RCC 7860 (cell line): ENCODE measurements around the gene RBMXL2.

ENCODE experiments used
- DNase-seq: peaks from one replicate; pipeline ENCODE4 v3.0.0-alpha.2; 2015; ENCODE audit warnings: low spot score
- FAIRE-seq: peaks from 2 replicates; lab custom pipeline; 2012; peaks lifted over from hg19 to GRCh38; lab: Jason Lieb, UNC

The RBMXL2 gene

DNA sequence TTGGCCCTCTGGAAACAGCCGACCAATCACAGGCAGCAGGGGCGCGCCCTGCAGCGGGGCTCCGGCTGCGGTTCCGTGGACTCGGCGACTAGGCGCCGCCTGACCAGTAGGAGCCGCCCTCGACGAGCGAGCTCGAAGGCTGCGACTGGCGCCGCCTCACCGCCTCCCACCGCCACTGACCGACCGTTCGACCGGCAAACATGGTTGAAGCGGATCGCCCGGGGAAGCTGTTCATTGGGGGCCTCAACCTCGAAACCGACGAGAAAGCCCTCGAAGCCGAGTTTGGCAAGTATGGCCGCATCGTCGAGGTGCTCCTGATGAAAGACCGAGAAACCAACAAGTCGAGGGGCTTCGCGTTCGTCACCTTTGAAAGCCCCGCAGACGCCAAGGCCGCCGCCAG lies at the start of gene RBMXL2:
TSS of gene RBMXL2 (plus strand) at position 78 of the 400 bp plus-strand sequence. CDS start at position 201, 123 bp downstream.
- no peak for FAIRE-seq
- no peak for DNase-seq

DNA sequence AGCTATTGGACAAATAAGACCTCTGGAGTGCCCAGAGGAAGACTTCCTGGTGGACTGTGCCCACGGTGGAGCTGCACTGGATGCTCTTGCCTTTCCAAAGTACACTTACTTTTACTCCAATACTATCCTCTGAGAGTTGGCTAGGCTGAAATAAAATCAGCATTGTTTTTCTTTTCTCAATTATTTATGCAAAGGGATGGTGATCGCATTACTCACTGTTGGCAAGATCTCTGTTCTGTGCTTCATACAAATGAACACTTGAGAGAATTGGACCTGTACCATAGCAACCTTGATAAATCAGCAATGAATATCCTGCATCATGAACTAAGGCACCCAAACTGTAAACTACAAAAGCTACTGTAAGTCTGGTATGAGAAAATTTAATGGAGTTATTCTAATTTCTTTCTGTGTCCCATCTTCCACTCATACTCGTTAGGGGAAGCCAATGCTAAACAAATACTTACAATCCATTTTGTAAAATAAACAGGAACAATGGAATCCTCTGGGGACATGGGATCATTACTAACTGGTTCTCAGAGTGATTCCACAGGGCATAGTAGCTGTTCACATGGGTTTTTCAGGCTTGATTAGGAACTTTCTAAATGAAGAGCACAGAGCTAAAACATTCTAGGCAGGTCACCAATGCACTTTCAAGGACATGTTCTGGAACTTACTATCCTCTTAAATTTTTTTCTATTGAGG lies 42.2 kb upstream of the RBMXL2 start:
- FAIRE-seq (no peak), DNase-seq (no peak)

DNA sequence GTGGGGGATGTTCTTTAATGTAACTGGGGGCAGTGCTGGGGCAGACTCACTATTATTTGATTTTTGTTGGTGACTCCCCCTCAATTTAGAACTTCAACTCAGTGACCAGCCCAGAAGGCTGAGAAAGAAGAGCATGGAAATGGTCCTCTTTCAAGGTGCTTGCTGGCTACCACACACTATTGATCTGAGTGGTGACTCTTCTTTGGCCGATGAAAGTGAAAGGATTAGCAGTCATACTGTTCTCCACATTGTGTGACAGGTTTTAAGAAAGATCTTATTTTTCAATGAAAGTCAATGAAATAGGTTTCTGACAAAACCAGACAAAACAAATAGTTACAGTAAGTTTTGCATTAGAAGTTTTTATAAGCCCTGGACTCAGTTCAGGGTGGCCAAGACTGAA lies 38.6 kb upstream of the RBMXL2 start:
- DNase-seq (no peak), FAIRE-seq (no peak)

DNA sequence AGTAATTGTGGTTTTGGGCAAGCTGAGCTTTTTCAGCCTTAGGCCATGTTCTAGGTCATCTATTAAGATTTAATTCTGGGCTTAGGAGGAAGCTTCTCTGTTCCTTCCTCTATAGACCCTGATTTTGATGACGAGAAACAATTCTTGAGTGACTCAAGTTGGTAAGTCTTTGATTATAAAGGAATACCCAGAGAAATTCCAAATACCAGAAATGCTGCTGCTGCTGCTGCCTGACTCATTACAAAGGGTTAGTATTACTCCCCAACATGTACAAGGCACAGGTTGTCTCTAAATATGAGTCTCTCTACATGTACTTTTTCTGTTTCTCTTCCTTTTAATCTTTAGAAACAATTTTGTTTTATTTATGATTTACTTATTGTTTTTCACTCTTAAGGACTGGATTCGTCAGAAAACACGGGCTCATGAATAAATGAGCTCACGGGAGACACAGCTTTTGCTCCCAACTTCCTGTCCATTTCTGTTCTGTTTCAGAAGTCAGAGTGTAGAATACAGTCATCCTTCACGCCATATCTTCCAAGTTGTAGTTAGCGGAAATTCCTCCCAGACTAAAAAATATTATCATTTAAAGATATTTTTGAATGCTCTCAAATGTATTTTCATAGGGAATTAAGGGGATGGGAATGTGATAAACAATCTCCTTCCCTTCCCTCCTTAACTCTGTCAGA lies 31.8 kb upstream of the RBMXL2 start:
- DNase-seq (no peak), FAIRE-seq (no peak)

DNA sequence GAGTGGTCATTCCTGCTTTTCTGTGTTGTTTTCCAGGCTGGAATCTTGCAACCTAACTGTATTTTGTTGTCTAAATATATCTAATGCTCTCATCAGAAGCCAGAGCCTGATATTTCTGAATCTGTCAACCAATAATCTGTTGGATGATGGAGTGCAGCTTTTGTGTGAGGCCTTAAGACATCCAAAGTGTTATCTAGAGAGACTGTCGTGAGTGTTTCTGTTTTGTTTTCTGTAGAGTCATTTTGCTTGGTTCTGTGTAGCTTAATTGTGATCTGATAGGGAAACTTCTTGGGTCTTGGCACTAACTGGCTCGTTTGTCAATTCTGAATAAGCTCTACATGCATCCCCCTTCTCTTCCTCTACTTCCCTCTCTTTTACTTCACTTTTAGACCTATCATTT lies 31.2 kb upstream of the RBMXL2 start:
- FAIRE-seq (no peak), DNase-seq (no peak)

DNA sequence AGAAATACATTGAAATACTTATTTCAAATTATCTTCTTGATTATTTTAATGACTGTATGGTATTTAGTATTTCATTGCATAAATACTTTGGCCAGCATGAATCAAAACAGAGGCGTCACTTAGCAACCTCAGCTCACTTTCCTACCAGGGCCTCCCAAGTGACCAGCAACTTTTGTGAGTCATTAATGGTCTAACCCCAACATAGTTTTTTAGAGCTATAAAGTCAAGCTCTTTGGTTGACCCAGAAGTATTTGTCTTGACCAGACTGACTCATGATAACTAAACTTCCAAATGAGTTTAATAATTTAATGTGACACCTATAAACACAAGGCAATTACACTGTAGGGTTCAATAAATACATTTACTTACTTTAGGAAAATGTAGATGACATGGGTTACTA lies 27.9 kb upstream of the RBMXL2 start:
- FAIRE-seq (no peak), DNase-seq (no peak)

DNA sequence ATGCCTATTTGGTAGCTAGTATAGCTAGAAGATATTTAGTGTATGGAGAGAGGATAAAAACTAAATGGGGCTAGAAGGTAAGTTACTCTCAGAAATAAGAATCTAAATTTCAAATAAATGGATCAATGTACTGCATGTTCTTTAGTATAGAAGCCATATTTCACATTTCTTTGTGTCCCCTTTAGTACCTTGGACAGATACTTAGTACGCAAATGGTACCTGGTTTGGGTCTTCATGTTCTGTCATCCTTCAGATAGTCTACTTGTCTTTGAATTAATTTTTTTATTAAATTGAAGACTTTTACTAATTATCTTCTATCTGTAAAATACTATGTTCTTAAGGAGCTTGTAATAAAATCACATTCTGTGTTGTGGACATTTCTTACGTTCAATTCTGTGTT lies 26.3 kb upstream of the RBMXL2 start:
- DNase-seq (no peak), FAIRE-seq (no peak)

DNA sequence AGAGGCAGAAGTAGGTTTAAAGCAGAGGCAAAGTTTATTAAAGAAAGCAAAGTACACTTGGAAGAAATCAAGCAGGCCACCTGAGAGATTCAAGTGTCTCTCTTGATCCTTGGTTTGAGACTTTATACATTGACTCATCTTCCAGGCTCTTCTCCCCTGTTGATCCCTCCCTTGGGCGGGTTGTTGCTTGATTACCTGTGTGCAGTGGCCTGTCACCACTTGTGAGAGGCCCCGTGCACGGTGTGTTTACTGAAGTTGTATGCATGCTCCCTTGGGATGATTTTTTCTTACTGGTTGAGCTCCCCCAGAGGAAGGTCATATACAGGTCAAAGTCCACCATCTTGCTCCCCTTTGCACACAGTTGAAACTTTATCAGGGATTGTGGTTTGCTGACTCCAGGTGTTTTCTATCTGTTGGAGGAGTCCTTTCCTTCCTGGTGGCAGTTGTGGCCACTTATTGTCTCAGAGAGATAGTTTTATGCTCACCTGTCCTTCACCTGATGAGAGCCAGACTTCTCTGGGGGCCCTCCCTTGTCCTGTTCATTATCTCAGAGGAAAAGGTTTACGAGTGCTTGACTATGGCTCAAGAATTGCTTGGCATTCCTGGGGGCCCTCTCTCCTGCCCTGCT lies 16.3 kb upstream of the RBMXL2 start:
- FAIRE-seq = no peak
- DNase-seq = no peak

DNA sequence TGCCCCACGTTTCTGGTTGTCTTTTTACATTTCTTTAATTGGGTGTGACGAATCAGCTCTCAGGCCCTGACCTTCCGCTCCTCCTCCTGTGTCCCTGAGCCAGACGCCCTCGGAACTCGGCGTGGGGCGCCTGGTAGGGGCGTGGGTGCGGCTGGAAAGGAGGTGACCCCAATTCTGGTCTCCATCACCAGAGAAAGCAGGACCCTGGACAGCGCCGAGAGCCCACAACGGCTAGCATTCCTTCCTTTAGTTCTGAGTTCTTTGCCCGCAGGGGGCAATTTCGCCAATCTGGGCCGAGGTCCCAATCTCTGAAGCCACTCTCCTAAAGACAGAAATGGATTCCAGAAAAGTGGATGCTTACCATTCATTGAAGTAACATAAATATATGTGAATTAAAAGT lies 11.7 kb upstream of the RBMXL2 start:
- no peak for DNase-seq
- no peak for FAIRE-seq

DNA sequence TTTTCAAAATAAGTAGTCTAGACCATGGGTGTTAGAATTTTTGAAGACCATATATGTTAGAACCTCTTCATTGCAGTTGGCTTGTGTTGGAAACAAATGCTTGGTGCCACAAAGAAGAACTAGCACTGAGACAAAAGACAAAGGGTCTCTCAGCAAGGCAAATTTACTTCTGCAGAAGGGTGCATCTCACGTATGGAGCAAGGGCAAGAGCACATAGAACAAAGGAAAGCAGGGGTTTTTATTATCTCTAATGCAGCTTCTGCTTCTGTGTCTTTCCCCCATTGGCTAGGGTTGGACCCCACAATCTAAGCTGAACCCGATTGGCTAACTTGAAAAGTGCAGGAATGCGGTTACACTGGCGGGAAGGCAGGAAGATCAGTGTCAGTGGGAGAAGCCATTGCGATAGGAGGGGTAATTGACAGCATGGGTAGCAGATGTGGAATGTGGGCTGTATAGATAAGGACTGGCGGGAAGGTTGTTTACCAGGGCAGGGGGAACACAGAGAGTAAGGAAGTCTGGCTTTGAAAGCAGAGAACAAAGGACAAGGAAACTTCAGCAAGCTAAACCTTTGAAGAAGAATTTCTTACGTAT lies 9.2 kb upstream of the RBMXL2 start:
- no peak for FAIRE-seq
- DNase-seq = no peak

DNA sequence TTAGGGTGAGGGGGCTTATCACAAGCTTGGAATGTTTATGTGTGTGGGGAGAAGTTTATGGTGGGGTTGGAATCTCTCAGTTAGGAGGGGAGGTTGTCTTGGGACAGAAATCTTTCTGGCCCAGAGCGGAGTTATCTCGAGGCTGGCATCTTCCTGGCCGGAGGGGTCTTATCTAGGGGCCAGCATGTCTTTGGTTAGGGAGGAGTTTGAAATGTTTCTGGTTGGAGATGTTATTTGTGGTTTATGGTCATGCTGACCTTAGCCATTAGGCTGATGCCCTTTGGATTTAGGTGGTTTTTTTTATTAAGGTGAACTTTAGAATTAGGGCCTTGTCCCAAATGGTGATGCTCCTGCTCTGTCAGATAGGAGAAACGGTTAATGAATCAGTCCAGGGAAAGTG lies 7.9 kb upstream of the RBMXL2 start:
- DNase-seq = no peak
- FAIRE-seq = no peak

DNA sequence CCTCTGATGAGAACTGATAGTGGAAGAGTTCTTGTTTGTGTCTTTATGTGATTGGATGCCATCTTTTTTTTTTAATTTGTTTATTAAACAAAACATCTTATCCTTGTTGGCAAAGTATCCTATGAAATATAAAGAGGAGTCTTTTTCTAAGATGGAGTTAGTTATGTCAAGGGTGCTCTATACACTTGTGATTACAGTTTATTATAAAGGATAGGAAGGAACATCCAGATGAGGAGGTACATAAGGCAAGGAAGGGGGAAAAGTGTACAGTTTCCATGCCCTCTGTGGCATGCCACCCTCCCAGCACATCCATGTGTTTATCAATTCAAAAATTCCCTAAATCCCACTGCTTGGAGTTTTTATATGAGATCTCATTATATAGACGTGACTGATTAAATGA lies 7.4 kb upstream of the RBMXL2 start:
- DNase-seq (no peak), FAIRE-seq (no peak)

DNA sequence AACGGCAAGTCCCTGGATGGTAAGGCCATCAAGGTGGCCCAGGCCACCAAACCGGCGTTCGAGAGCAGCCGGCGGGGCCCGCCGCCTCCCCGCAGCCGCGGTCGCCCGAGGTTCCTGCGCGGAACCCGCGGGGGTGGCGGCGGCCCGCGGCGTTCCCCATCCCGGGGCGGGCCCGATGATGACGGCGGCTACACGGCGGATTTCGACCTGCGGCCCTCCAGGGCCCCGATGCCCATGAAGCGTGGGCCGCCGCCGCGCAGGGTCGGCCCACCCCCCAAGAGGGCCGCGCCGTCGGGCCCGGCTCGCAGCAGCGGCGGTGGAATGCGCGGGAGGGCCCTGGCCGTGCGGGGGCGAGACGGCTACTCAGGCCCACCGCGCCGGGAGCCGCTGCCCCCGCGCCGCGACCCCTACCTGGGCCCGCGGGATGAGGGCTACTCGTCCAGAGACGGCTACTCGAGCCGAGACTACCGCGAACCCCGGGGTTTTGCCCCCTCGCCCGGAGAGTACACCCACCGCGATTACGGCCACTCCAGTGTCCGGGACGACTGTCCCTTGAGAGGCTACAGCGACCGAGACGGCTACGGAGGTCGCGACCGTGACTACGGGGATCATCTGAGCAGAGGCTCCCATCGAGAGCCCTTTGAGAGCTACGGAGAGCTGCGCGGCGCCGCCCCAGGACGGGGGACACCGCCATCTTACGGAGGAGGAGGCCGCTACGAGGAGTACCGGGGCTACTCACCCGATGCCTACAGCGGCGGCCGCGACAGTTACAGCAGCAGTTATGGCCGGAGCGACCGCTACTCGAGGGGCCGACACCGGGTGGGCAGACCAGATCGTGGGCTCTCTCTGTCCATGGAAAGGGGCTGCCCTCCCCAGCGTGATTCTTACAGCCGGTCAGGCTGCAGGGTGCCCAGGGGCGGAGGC lies 792 bp downstream of the RBMXL2 start:
- DNase-seq (no peak), FAIRE-seq (no peak)

DNA sequence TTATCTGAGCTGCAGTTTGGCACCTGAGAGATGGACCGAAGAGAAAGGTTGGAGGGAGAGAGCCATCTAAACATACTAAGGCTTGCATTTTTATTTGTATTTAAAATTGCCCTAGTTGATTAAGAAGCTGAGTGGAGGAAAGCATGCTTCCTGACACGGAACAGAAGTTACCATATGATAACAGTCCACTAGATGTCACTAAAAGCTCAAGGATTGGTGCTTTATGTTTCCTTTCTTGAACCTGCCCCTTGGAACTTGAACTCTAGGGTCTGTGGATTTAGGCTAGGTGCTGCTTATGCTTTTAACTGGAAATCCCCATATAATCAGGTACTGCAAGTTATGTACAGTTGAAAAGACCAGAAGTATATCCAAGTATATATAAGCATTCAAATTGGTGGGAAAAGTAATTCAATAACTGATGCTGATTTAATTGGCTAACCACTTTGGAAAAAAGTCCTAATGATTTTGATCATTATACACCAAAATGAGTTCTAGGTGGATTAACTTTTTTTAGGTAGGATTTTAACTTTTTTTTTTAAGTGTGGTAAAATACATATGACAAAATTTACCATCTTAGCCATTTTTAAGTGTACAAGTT lies 9.5 kb downstream of the RBMXL2 start:
- no peak for FAIRE-seq
- DNase-seq = peak; percentile 27

DNA sequence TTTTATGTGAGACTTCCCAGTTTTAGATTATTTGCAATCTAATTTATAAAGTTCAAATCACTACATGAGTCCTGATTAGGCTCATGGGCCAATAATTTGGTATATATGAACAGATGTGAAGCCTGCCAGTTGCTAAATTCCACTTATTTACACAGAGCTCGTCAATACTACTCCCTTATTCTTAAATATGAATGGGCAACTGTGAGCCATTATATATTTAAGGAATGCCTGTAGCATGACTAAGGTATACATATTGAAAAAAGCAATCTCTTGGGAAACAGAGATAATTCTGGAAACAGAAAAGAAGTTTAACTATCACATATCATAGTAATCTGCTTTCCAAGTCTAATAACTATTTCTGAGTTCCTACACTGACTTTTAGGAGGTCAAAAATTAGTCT lies 27.0 kb downstream of the RBMXL2 start:
- FAIRE-seq (no peak), DNase-seq (no peak)

DNA sequence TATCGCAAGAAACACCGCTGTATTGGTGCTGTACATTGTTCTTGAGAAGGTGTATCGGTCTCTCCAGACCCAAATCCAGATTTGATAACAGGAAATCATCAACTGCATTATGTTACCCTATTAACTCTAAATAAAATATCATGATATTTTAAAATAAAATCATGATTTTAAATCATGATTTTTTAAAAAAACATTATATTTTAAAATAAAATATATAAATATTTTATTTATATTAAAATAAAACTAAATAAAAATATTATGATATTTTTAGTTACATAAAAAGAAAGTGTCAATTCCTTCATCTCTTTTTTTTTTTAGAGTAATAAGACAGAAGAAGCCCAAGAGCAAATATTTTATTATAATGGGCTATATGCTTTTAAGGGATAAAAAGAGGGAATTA lies 27.6 kb downstream of the RBMXL2 start:
- FAIRE-seq (peak; percentile 47), DNase-seq (no peak)

DNA sequence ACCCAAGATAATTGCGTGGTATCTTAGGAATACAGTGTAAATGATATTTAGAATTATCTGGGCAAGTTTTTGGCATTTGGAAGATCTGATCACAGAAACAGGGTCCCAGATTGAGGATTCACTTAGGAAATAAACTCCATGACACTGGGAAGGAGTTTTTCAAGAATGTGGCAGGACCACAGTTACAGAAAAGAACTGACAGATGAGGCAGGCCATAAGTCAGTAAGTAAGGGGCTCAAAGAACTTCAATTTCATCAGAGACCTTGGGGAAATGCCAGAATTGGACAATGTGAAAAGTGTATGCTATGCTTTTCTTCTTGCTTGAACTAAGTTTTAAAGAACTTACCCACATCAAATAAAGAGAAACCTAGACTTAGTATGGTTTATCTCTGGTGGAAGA lies 49.3 kb downstream of the RBMXL2 start:
- FAIRE-seq = no peak
- DNase-seq = no peak
